HL-60 (cell line): ENCODE results near the gene ACP6.

Experiments
- DNase-seq, 2 experiments: peaks; one replicate each; pipeline ENCODE4 v3.0.0-alpha.2; 2010 to 2020; ENCODE audit warnings: low read depth in 1 of 2, low spot score in 1 of 2
- H3K27ac ChIP-seq: fragments of 250-450 bp; sonication (Bioruptor Pico); replicated peaks from 2 replicates; pipeline ENCODE4 v1.5.1; 2020; ENCODE audit warnings: mild to moderate bottlenecking, moderate library complexity
- H3K27me3 ChIP-seq: fragments of 250-450 bp; sonication (Bioruptor Pico); 2 replicates; pipeline ENCODE4 v1.5.1; 2021; ENCODE audit warnings: mild to moderate bottlenecking, moderate library complexity; ENCODE audit not compliant: insufficient read depth, poor library complexity, severe bottlenecking
- H3K4me3 ChIP-seq: replicated peaks from 2 replicates; pipeline ENCODE4 v1.5.1; 2011; ENCODE audit warnings: mild to moderate bottlenecking, control low read depth, low read length; ENCODE audit not compliant: insufficient read depth
- GABPA ChIP-seq: IDR thresholded peaks from 2 replicates; pipeline ENCODE4 v1.6.1; 2012; ENCODE audit warnings: low read depth
- POLR2AphosphoS5 ChIP-seq: IDR thresholded peaks from 2 replicates; pipeline ENCODE4 v1.6.1; 2012; ENCODE audit warnings: low read depth
- REST ChIP-seq: IDR thresholded peaks from 2 replicates; pipeline ENCODE4 v1.6.1; 2012; ENCODE audit warnings: low read depth; ENCODE audit not compliant: insufficient replicate concordance
- SPI1 ChIP-seq: IDR thresholded peaks from 2 replicates; pipeline ENCODE4 v1.6.1; 2012; ENCODE audit warnings: low read depth, mild to moderate bottlenecking, borderline replicate concordance
- TF ChIP-seq, protein P1 (sequence below): IDR thresholded peaks from one replicate; pipeline ENCODE4 v1.5.1; 2011; ENCODE audit warnings: low read length, control low read depth, inconsistent platforms; ENCODE audit not compliant: insufficient read depth

The ACP6 gene

DNA sequence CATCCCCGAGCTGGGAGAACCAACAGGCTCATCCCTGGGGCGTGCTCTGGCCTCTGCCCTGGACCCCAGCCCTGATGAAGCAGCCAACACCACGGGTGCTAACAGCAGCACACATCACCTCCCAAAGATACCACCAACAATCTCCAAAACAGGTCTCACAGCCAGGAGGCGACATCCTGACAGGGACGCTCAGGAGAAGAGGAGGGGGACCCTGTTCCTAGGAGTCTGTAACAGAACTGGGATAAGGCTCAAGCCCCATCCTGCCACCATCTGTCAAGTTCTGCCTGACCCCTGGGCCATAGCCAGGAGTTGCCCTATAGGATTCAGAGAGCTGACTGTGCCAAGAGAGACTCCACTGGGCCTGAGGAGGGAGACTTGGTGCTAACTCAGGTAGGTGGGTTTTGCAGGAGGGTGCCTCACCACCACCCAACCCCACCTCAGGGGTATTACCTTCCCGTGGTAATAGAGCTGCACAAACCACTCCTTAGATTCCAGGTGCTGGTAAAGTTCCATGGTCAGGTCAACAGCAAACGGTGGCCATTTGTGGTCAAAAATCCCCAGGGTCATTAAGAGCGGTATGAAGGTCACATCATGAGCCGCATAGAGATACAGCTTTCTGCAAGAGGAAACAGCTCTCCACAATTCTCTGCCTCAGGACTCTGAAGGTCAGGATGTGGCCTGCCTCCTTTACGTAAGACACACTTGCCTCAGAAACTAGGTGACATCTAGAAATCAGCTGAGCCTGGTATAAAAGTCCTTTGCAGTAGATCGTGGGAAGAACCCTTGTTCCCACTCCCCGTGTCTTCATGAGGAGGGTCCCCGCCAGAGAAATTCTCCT is 22.3 kb downstream of the ACP6 start:
- peak in 1 of 2 experiments; percentile 59 for DNase-seq
- peak overlapping the region; percentile 56 for H3K27ac ChIP-seq
- TF ChIP-seq POLR2AphosphoS5 (no peak), GABPA (no peak), SPI1 (no peak), REST (no peak)
- TF ChIP-seq, protein P1, sequence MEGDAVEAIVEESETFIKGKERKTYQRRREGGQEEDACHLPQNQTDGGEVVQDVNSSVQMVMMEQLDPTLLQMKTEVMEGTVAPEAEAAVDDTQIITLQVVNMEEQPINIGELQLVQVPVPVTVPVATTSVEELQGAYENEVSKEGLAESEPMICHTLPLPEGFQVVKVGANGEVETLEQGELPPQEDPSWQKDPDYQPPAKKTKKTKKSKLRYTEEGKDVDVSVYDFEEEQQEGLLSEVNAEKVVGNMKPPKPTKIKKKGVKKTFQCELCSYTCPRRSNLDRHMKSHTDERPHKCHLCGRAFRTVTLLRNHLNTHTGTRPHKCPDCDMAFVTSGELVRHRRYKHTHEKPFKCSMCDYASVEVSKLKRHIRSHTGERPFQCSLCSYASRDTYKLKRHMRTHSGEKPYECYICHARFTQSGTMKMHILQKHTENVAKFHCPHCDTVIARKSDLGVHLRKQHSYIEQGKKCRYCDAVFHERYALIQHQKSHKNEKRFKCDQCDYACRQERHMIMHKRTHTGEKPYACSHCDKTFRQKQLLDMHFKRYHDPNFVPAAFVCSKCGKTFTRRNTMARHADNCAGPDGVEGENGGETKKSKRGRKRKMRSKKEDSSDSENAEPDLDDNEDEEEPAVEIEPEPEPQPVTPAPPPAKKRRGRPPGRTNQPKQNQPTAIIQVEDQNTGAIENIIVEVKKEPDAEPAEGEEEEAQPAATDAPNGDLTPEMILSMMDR: no peak
- H3K4me3 ChIP-seq: no peak overlapping the region
- no peaks in the 10 kb centered on the region for H3K27me3 ChIP-seq

GRCh38 chr1:147643974-147644373 is 26.4 kb downstream of the ACP6 start:
- TF ChIP-seq REST: no peak
- TF ChIP-seq, protein P1: no peak
- no peak for TF ChIP-seq POLR2AphosphoS5
- no peak for TF ChIP-seq GABPA
- no peak for DNase-seq
- H3K27me3 ChIP-seq: no peaks in the 10 kb centered on the region
- no peak overlapping the region for H3K4me3 ChIP-seq
- H3K27ac ChIP-seq: no peak overlapping the region

DNA sequence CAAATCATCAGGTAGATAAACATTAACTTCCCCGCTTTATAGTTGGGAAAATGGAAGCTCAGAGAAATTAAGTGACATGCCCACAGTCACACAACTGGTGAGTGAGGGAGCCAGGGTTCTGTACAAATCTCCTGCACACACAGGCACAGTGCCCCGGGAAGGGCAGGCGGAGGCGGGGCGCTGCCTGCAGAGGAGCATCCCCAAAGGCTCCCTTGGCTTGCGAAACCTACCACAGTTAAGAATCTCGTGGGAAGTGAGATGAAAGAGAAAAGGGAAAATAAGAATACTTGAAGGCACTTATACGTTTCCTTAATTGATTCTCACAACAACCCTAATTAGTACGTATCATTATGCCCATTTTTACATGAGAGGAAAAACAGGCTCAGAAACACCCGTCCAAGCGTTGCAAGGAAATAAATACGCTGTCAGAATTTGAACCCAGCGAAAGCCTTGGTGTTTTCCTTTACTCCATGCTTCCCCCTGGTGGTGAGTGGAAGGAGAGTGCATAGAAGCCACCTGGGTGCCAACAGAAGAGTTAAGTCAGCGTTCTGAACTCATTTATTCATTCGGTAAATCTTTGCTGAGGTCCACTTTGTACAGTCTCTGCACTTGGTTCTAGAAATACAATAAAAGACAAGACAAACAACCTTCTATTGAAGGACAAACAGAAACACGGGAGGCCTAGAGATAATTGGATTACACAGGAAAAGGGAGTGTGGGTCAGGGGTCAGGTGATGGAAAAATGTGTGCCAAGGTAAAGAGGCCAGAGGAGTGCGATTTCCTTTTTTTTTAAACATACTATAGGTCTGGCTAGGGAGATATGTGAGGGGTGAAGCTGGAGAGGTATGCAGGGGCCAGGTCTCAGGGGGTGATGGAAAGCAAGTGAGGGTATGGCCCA is 28.4 kb downstream of the ACP6 start:
- Histone ChIP-seq H3K27me3 (no peaks in the 10 kb centered on the region), H3K27ac (no peak overlapping the region), H3K4me3 (no peak overlapping the region)
- TF ChIP-seq, protein P1: peak; percentile 65
- TF ChIP-seq POLR2AphosphoS5: no peak
- DNase-seq: peak in 1 of 2 experiments; percentile 48
